GM12864 (cell line): ENCODE measurements around the gene RNF130.

Source experiments
- DNase-seq: peaks from one replicate; pipeline ENCODE4 v3.0.0-alpha.2; 2011; ENCODE audit warnings: low read depth
- H3K4me3 ChIP-seq: 2 replicates; pipeline ENCODE4 v1.5.1; 2011; ENCODE audit warnings: mild to moderate bottlenecking, low read depth, low read length, control low read depth
- TF ChIP-seq, protein P1 (sequence below): IDR thresholded peaks from 2 replicates; pipeline ENCODE4 v1.5.1; 2011; ENCODE audit warnings: low read depth, mild to moderate bottlenecking, moderate library complexity, low read length, control low read depth, inconsistent platforms; ENCODE audit errors: missing control alignments

RNF130 gene

GRCh38 chr5:180111273-180112002 is 39.9 kb upstream of the RNF130 start:
- no peak for DNase-seq
- TF ChIP-seq, protein P1, sequence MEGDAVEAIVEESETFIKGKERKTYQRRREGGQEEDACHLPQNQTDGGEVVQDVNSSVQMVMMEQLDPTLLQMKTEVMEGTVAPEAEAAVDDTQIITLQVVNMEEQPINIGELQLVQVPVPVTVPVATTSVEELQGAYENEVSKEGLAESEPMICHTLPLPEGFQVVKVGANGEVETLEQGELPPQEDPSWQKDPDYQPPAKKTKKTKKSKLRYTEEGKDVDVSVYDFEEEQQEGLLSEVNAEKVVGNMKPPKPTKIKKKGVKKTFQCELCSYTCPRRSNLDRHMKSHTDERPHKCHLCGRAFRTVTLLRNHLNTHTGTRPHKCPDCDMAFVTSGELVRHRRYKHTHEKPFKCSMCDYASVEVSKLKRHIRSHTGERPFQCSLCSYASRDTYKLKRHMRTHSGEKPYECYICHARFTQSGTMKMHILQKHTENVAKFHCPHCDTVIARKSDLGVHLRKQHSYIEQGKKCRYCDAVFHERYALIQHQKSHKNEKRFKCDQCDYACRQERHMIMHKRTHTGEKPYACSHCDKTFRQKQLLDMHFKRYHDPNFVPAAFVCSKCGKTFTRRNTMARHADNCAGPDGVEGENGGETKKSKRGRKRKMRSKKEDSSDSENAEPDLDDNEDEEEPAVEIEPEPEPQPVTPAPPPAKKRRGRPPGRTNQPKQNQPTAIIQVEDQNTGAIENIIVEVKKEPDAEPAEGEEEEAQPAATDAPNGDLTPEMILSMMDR, result no peak
- H3K4me3 ChIP-seq, result no peak overlapping the region

DNA sequence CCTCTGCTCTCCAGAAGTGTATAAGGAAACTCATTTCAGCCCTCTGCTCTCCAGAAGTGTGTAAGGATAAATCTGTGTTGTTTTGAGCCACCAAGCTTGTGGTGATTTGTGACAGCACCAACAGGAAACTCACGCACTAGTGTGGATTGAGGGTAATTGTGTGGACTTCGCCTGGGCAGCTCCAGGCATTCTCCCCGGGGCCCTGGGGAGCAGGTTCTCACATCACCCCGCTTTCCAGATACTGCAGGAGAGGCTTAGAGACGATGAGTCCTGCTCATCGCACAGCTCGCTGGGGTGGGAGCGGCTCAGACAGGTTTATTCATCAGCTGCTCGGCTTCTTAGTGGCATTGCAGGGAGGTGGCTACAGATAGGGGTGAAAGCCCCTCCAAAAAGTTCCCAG is 38.4 kb upstream of the RNF130 start:
- H3K4me3 ChIP-seq, result no peak overlapping the region
- no peak for DNase-seq
- TF ChIP-seq, protein P1, result no peak

DNA sequence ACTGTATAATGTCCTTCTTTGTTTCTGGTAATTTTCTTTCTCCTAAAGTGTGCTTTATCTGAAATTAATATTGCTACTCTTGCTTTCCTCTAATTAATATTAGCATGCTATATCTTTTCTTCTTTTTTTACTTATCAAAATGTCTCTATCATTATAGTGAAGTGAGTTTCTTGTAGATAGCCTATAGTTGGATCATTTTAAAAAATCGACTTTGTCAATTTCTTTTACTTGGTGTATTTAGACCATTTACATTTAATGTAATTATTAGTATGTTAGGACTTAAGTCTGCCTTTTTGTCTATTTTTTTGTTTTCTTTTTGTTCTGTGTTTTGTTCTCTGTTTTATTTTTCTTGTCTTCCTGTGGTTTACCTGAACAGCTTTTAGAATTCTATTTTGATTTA is 35.4 kb upstream of the RNF130 start:
- no peak for DNase-seq
- TF ChIP-seq, protein P1, result no peak
- H3K4me3 ChIP-seq, result no peak overlapping the region

GRCh38 chr5:180105827-180106312 is 34.3 kb upstream of the RNF130 start:
- TF ChIP-seq, protein P1, result no peak
- no peak for DNase-seq
- no peak overlapping the region for H3K4me3 ChIP-seq

- H3K4me3 ChIP-seq, result no peak overlapping the region
- DNase-seq, result no peak
- TF ChIP-seq, protein P1, result no peak
These were observed 32.6 kb upstream of the RNF130 start for GRCh38 chr5:180104168-180104530.

- TF ChIP-seq, protein P1, result no peak
- H3K4me3 ChIP-seq, result no peak overlapping the region
- DNase-seq, result no peak
These were observed 32.1 kb upstream of the RNF130 start for GRCh38 chr5:180103487-180104167.
